T47D (cell line): ENCODE data around the gene DIPK2A.

Experiments
- DNase-seq, 2 experiments: peaks; one replicate each; pipeline versions ENCODE4 v3.0.0 to v3.0.0-alpha.2; 2011 to 2012; ENCODE audit warnings: low read depth in 1 of 2, low spot score in 1 of 2
- JUND ChIP-seq: IDR thresholded peaks from 2 replicates; pipeline ENCODE4 v1.6.1; 2012; ENCODE audit warnings: low read depth
- in situ Hi-C: cut with HindIII; loops from 2 replicates; pipeline ENCODE4 v1.10.0; 2016; ENCODE audit warnings: low sequenced_read_pairs, low pct_unique_long_range_greater_than_20kb

Gene DIPK2A, protein sequence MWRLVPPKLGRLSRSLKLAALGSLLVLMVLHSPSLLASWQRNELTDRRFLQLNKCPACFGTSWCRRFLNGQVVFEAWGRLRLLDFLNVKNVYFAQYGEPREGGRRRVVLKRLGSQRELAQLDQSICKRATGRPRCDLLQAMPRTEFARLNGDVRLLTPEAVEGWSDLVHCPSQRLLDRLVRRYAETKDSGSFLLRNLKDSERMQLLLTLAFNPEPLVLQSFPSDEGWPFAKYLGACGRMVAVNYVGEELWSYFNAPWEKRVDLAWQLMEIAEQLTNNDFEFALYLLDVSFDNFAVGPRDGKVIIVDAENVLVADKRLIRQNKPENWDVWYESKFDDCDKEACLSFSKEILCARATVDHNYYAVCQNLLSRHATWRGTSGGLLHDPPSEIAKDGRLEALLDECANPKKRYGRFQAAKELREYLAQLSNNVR

GRCh38 chr3:143971359-143972154 is at the start of gene DIPK2A:
TSS of gene DIPK2A (plus strand) at chr3:143971823. CDS start at chr3:143972333, 510 bp downstream.
- in situ Hi-C loops: no loop called here
- DNase-seq: peak; percentile 93 to 98
- no peak for TF ChIP-seq JUND

DNA sequence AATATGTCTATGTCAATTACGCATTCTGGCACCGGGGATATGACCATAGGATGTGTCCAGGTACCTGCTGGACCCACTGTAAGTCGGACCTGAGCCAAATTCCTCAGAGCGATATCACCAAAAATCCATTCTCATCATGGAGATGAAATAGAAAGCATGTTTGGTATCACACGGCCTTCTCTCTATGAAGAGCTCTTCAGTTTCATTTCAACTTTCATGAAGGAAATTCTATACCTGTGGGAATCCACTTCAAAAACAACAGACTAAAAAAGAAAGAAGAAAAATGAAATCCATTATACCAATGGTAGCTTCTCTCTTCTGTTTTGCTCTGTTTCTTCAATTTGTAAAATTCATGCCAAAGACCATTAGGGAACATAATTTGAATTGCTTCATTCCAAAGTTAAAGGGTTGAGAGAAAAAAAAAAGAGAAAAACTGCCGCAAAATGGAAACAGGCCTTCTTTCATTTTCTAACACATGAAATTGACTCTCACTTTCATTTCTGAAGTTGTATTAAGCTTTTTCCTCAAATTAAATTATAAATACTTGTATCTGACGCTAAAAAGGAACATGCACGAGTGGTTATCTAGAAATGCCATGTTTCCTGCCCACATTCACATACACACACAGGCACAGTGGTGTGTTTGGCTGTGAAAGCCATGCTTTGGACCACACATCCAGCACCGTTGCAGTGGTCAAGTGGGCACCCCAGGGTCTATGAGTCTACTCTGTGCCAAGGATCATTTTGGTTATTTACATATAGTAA is 46.9 kb upstream of the DIPK2A start:
- DNase-seq: no peak
- in situ Hi-C loops: no loop called here
- no peak for TF ChIP-seq JUND

- in situ Hi-C loops: no loop called here
- no peak for DNase-seq
- TF ChIP-seq JUND: no peak
Observed at GRCh38 chr3:143928056-143928455, 43.6 kb upstream of the DIPK2A start.

DNA sequence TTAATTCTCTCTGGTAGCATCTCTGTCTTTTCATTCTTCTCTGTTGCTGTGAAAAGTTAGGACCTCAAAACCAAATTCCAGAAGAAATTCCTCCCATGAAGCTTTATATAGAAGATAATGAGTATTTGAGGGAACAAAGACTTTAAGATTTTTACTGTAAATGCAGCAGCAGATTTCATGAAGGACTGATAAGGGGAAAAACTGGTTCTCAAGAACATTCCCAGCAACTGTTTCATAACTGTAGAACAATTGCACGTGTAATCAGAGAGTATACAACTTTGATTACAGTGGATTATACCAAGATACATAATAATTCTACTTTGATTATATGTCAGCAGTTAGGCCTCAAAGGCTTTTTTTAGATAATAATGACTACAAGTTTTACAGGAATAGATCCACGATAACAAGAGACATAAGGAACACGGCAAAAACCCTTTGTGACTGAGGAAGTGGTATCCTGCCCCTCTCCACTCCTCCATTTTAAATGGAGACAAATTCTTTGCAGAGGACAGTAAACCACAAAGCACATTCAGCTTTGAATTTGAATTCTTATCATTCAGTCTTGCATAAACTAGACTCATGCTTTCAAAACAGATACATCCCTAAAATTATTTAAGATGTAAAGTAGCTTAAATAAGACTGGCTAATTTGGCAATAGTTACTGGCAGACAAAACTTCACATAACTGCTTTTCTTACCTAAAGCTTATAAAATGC is 42.9 kb upstream of the DIPK2A start:
- DNase-seq: no peak
- in situ Hi-C loops: no loop called here

GRCh38 chr3:143934791-143935190 is 36.8 kb upstream of the DIPK2A start:
- DNase-seq: no peak
- in situ Hi-C loops: no loop called here
- TF ChIP-seq JUND: no peak

More for the DNA sequence above, 42.9 kb upstream of the DIPK2A start:
- no peak for TF ChIP-seq JUND

DNA sequence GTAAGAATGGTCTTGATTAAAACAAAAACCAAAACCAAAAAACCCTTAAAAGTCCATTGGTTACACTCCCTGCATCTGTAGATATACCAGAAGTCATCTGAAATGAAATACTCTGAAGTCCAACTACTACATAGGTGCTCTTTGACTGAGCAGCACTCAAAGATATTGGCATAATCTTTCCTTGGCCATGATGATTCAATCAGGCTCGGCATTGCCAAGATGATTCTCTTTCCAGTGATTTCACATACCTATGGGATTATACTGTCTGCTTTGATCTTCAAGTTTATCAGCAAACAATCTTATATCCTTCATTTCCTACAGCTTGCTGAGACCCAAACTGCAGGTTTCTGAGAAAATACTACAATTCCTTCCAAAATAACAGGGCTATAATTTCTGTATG is 35.9 kb upstream of the DIPK2A start:
- TF ChIP-seq JUND: no peak
- in situ Hi-C loops: no loop called here

GRCh38 chr3:143950810-143951209 is 20.8 kb upstream of the DIPK2A start:
- in situ Hi-C loops: no loop called here
- DNase-seq: no peak
- no peak for TF ChIP-seq JUND

More for the DNA sequence above, 35.9 kb upstream of the DIPK2A start:
- no peak for DNase-seq

GRCh38 chr3:143951351-143951971 is 20.2 kb upstream of the DIPK2A start:
- peak in 1 of 2 experiments; percentile 70 for DNase-seq
- TF ChIP-seq JUND: no peak
- in situ Hi-C loops: no loop called here

- DNase-seq: no peak
- no peak for TF ChIP-seq JUND
- in situ Hi-C loops: no loop called here
Observed at GRCh38 chr3:143952569-143953072, 19.0 kb upstream of the DIPK2A start.

- in situ Hi-C loops: no loop called here
Observed at GRCh38 chr3:143955113-143955512, 16.5 kb upstream of the DIPK2A start.

GRCh38 chr3:143956838-143957237 is 14.8 kb upstream of the DIPK2A start:
- in situ Hi-C loops: no loop called here
- no peak for DNase-seq
- TF ChIP-seq JUND: no peak

More at GRCh38 chr3:143955113-143955512, 16.5 kb upstream of the DIPK2A start:
- TF ChIP-seq JUND: no peak
- DNase-seq: no peak
